Germinal center (tissue), 1 donor: ENCODE results near the gene USP50.
"Not testable (repeated sequence)": the region's sequence is repeated elsewhere in the genome, so short reads cannot be mapped to it uniquely, and the experiment has no call there.

Source experiments
- DNase-seq: peaks from one replicate; pipeline ENCODE4 v3.0.0; 2012; ENCODE audit warnings: mixed read lengths, low spot score

Gene USP50

DNA sequence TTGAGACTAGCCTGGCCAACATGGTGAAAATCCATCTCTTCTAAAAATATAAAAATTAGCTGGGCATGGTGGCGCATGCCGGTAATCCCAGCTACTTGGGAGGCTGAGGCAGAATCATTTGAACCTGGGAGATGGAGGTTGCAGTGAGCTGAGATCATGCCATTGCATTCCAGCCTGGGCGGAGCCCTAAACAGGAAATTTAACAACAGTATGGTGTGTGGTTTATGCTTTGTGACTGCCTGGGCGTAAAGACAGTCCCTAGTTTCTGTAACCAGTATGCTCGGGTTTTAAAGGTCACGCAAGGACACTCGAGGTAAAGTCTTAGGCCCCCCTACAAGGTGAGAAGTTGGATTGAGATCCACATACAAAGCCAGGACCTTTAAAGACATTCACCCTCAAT, 43.3 kb downstream of the USP50 start:
- DNase-seq = no peak

DNA sequence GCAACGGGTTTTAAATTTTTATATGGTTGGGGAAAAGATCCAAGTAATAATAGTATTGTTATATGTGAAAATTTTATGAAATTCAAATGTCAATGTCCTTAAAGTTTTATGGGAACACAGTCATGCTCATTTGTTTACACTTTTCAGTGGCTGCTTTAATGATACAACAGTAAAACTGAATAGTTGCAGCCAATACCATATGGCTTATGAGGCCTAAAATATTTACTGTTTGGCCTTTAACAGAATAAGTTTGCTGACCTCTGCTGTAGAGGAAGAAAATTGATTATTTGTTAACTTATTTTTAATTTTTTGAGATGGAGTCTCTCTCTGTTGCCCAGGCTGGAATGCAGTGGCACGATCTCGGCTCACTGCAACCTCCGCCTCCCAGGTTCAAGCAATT, 44.7 kb downstream of the USP50 start:
- no peak for DNase-seq

DNA sequence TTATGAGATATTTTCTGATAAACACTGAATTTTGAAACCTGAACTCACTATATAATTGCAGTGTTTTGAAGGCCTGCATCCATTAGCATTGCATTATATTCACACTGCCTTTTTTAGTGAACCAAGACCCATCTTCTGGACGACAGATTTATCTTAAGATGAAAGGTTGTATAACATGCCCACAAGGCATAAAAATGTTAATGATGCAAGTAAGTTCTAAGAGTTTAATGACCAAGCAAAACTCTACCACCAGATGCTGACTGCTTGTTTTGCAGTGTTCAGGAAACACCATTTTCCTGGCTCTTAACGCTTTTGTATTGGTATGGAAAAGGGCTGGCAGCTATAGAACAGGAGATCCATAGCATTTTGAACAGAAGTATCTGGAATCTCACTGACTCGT, 46.1 kb downstream of the USP50 start:
- DNase-seq = no peak

DNA sequence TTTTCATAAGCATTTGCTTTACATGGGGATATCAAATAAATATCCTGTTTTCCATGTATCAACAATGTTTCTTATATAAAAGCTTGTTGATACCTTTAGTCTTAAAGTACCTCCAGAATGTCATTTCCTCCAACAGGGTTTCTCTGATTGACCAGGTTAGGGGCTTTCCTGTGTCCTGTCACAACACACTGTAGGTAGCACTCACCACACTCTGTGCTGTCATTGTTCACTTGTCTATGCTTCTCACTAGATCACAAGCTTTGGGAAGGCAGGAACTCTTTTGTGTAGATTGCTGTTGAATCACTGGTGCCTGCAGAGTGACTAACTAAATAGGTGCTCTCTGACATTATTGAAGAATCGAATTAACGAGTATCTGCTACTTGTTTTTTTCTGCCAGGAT, 49.8 kb downstream of the USP50 start:
- no peak for DNase-seq

DNA sequence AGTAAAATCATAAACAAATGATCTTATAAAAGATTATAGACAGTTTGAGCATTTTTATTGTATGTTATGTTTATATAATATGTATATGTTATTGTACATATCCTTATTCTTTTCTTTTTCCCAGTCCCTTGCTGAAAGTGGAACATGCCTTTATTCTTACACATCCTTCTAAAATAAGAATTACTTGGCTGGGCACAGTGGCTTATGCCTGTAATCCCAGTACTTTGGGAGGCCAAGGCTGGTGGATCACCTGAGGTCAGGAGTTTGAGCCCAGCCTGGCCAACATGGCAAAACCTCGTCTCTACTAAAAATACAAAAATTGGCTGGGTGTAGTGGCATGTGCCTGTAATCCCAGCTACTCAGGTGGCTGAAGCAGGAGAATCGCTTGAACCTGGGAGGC, 51.9 kb downstream of the USP50 start:
- DNase-seq = not testable (repeated sequence)

DNA sequence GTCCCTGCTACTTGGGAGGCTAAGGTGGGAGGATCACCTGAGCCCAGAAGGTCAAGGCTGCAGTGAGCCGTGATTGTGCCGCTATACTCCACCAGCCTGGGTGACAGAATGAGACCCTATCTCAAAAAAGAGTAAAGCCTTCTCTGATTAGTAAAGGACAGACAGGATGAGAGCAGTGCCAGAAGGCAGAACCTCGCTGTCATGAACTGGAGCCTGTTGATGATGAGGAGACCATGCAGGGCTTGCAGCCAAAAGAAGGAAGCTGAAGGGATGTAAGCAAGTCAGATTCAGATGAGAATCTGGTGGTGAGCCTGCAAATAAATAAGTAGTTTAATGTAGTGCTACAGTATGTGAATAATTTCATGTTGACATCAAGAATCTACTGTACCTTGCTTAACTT, 52.8 kb downstream of the USP50 start:
- DNase-seq = no peak

DNA sequence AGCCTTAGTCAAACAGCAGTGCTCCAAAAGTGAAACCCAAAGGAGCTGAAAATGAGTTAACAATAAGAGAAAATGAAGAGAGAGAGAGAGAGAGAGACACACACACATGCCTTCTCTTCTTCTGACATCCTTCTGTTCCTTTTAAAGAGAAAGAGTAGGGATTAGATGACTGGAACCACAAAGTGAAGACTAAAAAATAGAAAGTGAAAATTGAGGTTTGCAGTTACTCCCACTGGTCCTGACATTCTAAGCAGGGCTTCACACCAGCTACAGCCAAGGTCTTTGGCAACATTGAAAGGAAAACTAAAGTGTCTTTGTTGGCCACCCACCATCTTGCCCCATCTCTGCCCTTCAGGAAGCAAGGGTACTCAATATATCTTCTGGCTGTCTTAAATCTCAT, 59.2 kb downstream of the USP50 start:
- DNase-seq = no peak

DNA sequence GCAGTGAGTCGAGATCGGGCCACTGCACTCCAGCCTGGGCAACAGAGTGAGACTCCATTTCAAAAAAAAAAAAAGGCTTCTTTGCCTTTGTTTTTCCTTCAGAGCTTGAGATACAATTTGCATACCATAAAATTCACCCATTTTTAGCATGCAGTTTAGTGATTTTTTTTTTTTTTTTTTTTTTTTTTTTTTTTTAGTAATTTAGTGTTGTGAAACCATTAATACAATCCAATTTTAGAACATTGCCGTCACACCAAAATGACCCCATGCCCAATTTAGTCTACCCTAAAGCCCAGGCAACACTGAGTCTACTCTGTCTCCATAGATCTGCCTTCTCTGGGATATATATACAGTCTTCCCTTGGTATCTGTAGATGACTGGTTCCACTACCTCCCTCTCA, 61.1 kb downstream of the USP50 start:
- DNase-seq = no peak

DNA sequence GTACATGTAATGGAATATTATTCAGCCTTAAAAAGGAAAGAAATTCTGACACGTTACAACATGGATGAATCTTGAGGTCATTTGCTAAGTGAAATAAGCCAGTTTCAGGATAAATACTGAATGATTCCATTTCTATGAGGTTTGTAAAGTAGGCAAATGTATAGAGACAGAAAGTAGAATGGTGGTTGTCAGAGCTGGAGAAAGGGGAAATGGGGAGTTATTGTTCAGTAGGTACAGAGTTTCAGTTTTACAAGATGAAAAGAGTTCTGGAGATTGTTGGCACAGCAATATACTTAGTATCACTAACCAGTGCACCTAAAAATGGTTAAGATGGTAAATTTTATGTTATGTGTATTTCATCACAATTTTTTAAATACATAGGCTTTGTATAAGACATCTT, 61.7 kb downstream of the USP50 start:
- no peak for DNase-seq

DNA sequence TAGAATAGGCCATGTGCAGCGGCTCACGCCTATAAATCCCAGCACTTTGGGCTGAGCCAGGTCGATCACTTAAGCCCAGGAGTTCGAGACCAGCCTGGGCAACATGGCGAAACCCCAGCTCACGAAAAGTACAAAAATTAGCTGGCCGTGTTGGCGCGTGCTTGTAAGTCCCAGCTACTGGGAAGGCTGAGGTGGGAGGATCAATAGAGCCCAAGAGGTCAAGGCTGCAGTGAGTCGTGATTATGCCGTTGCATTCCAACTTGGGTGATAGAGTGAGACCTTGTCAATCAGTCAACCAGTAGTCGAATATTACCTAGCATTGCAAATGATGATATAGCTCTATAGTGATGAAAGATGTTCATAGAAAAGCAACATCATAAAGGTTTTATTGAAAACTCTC, 70.3 kb downstream of the USP50 start:
- no peak for DNase-seq

DNA sequence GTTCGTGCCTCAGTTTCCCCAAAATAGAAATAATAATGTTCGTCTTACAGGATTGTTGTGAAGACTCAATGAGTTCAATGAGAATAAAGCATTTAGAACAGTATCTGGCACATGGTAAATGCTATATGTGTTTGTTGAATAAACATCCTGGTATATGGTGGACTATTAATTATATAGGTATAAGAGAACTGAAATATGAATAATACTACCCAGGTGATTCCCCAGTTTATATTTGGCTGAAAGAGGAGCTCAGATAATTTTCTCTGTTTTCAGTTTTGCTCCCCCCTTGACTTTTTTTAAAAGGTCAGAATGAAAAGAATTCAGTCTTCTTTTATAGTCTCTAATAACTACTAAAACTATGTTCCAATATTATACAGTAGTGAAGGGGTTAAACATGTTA, 75.4 kb downstream of the USP50 start:
- no peak for DNase-seq

DNA sequence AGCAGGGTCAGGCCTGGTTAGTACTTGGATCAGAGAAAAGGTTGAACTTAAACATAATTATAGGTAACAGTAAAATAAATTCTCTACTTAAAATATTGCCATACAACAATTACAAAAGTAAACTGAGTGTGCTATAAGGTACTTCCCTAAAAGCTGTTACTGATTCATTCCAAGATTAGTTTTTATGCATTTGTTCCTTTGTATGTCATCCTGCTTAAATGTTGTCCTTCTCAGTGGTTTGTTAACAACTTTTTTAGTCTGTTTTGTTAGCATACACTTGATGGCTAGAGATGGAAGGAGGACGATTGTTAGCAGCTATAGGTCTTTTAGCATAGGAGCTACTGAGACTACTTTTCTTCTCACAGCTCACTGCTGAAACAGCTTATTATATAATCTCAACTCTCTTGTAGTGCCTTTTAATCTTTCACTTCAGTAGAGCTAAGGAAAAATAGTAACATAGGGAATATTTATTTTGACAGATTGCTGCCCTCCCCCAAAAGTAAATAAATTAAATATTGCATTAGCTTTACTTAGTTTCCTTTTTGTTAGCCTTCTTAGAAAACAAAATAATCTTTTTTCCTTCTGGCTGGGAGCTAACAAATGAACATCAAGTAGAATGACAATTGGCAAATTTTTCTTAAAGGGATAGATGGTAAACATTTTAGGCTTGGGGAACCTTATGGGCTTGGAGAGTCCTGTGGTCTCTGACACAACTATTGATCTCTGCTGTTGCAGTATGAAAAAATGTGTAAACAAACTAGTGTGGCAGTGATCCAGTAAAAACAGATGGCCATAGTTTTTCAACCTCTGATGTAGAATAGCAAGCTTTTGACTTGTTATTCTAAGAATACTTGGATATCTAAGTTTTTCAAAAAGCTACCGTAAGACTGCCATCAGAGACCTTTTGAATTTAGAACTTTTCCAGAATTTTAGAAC, 82.8 kb downstream of the USP50 start:
- DNase-seq = no peak

DNA sequence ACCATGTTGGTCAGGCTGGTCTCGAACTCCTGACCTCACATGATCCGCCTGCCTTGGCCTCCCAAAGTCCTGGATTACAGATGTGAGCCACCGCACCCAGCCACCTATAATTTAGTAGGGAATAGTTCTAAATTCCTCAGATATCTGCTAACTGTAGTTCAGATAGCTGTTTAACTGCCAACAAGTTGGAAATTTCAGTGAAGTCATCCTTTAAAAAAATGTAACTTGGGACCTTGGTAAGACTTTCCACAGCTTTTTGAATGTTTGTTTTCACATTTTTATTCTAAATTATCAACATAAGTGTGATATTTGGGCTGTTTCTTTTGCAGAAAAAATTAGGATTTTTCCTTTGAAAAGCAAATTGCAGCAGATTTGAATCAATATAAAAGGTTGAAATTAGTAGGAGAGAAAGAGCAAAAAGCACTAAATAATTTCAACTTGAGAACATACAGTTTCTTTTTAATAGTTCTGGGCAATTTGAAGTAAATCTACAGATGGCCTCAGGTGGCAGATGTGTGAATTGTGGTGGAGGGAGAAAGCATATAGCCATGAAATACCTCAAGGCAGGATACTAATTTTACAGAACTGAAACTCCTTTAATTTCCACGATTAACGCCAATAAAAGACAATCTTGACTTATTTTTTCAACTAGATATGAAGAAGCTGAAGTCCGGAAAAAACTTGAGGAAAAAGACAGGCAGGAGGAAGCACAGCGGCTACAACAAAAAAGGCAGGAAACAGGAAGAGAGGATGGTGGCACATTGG, 87.9 kb downstream of the USP50 start:
- DNase-seq = no peak

DNA sequence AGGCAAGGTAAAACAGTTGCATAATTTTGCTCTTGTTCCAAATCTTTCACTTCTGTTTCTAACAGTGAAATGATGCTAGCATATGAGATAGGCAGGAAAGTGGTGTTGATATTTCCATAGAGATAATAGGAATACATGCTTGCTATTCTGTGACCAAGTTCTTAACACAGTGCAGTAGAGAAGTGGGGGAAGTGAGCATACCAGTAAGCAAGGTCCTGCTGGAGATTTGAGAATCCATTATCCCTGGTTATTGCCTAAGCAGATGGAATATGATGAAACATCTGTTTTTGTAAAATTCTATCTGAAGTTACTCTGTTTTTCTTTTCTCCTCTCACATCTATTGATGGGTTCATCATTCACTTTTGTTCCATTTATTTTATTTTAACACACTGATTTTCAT, 93.5 kb downstream of the USP50 start:
- no peak for DNase-seq
